Stomach (tissue), 9 donors: ENCODE data around the gene UBR2. TPM values are rescaled to one million over a fixed set of nuclear protein-coding genes. Genes with fewer than 3 reads are reported as not detected.
"Not testable (repeated sequence)": the region's sequence is repeated elsewhere in the genome, so short reads cannot be mapped to it uniquely, and the experiment has no call there.

Experiments
- DNase-seq, 2 donors: peaks; one replicate each; pipeline versions ENCODE4 v3.0.0 to v3.0.0-alpha.2; 2013 to 2019
- H3K27ac ChIP-seq, 5 donors: fragments of 200-600 bp in 4 of 5; sonication (generic) in 4 of 5; one replicate each; pipeline ENCODE4 v1.5.1; 2013 to 2019; ENCODE audit warnings: mild to moderate bottlenecking in 1 of 5, moderate library complexity in 1 of 5
- H3K27me3 ChIP-seq, 3 donors: fragments of 200-600 bp; sonication (generic); one replicate each; pipeline ENCODE4 v1.5.1; 2017 to 2019; ENCODE audit warnings: mixed run types in 1 of 3
- H3K36me3 ChIP-seq, 4 donors: fragments of 200-600 bp; sonication (generic); 1 replicate in 3 of 4; 2 replicates in 1 of 4; pipeline ENCODE4 v1.5.1; 2016 to 2019
- H3K4me1 ChIP-seq, 4 donors: fragments of 200-600 bp; sonication (generic); one replicate each; pipeline ENCODE4 v1.5.1; 2016 to 2019
- H3K4me3 ChIP-seq, 4 donors: fragments of 200-600 bp; sonication (generic) in 3 of 4; one replicate each; pipeline ENCODE4 v1.5.1; 2016 to 2019; ENCODE audit warnings: mild to moderate bottlenecking in 1 of 4
- H3K9me3 ChIP-seq, 4 donors: fragments of 200-600 bp; sonication (generic); one replicate each; pipeline ENCODE4 v1.5.1; 2016 to 2019
- EP300 ChIP-seq: sonication (generic); formaldehyde crosslinking; IDR thresholded peaks from one replicate; pipeline ENCODE4 v1.6.1; 2017; ENCODE audit warnings: antibody characterized with exemption
- POLR2A ChIP-seq, 4 donors: fragments of 450-650 bp; IDR thresholded peaks; one replicate each; pipeline ENCODE4 v1.6.1; 2016; ENCODE audit warnings: antibody characterized with exemption in 4 of 4, control low read depth in 2 of 4, mild to moderate bottlenecking in 1 of 4, moderate library complexity in 1 of 4
- POLR2AphosphoS5 ChIP-seq, 3 donors: sonication (generic); formaldehyde crosslinking; IDR thresholded peaks; one replicate each; pipeline ENCODE4 v1.6.1; 2016; ENCODE audit warnings: antibody characterized with exemption in 3 of 3
- WGBS, 5 donors: extraction: QIAGEN DNeasy Blood & Tissue Kit in 3 of 5; methylation state at CpG; one replicate each; pipeline versions ENCODE4 v1.1.5 to v1.1.7; 2013 to 2018; 5-methylcytosine and 5-hydroxymethylcytosine counted together
- intact Hi-C: fragments of 100-400 bp; cut with DNase I; formaldehyde crosslinking; loops from one replicate; pipeline ENCODE4 v1.15.1; 2023; ENCODE audit warnings: low total_unique reads
- polyA plus RNA-seq, 3 donors: library from polyadenylated mRNA; stranded (reverse); fragments of 200-250 nt; gene quantifications; one replicate each; pipeline ENCODE4 v1.2.3, GENCODE V29; 2013
- total RNA-seq, 5 donors: library from RNA; depleted of rRNA; stranded (reverse); fragments of >200 nt; gene quantifications; one replicate each; pipeline versions ENCODE4 v1.1.0 to v1.2.3, GENCODE V29; 2014 to 2016
- TF ChIP-seq, protein P1 (sequence below), 7 experiments: fragments of 450-650 bp in 4 of 7; fragments of 200-600 bp in 3 of 7; sonication (generic) in 3 of 7; IDR thresholded peaks; one replicate each; pipeline ENCODE4 v1.5.1; 2016 to 2019; ENCODE audit warnings: antibody characterized with exemption in 7 of 7, control low read depth in 2 of 7, mild to moderate bottlenecking in 1 of 7
- donor health status: healthy with polysubstance abuse.
- donor health status: Bipolar disorder and iron deficiency.
- donor health status: healthy.

Gene UBR2
- total and polyA plus RNA-seq, 8 donors, result 5.1 to 57.1 (median 19.8) TPM

DNA sequence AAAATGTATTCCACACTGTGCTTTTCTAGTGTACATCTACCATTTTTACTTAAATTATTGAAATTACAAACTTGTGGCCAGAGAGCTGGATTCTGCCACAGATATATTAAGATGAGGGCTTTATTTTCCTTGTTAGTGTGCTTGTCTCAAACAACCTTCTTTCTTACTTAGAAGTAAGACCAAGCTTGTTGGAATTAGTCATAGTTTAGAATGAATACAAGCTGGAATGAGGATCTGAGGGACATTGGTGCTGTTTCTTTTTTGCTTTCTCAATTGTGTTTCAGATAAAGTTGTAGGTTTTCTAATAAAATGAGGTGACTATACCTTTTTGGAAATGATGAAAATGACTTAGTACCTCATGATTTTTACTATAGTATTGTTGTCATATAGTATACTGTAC is 40.3 kb downstream of the UBR2 start:
- no peaks in the 10 kb centered on the region for H3K27me3 ChIP-seq
- peaks cover 0 to 68% (median 60%) of the 10 kb centered on the region in 4 donors for H3K36me3 ChIP-seq
- no peak overlapping the region for H3K27ac ChIP-seq
- DNase-seq, result no peak
- intact Hi-C loops, result no loop called here
- H3K9me3 ChIP-seq, result no peaks in the 10 kb centered on the region
- H3K4me3 ChIP-seq, result no peak overlapping the region
- no peaks in the 10 kb centered on the region for H3K4me1 ChIP-seq
- TF ChIP-seq POLR2AphosphoS5 (IDR thresholded peaks at IDR 0.05) (no peak), EP300 (no peak), POLR2A (IDR thresholded peaks at IDR 0.05) (no peak)
- TF ChIP-seq, protein P1, sequence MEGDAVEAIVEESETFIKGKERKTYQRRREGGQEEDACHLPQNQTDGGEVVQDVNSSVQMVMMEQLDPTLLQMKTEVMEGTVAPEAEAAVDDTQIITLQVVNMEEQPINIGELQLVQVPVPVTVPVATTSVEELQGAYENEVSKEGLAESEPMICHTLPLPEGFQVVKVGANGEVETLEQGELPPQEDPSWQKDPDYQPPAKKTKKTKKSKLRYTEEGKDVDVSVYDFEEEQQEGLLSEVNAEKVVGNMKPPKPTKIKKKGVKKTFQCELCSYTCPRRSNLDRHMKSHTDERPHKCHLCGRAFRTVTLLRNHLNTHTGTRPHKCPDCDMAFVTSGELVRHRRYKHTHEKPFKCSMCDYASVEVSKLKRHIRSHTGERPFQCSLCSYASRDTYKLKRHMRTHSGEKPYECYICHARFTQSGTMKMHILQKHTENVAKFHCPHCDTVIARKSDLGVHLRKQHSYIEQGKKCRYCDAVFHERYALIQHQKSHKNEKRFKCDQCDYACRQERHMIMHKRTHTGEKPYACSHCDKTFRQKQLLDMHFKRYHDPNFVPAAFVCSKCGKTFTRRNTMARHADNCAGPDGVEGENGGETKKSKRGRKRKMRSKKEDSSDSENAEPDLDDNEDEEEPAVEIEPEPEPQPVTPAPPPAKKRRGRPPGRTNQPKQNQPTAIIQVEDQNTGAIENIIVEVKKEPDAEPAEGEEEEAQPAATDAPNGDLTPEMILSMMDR (IDR thresholded peaks at IDR 0.05), result no peak

DNA sequence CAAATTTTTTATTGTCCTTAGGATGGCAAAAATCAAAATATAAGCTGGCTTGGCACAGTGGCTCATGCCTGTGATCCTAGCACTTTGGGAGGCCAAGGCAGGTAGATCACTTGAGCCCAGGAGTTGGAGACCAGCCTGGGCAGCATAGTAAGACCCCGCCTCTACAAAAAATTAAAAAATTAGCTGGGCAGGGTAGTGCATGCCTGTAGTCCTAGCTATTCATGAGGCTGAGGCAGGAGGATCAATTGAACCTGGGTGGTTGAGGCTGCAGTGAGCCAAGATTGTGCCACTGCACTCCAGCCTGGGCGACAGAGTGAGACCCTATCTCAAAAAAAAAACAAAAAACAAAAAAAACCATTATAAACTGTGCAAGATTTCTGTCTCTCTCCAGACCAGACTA is 40.9 kb downstream of the UBR2 start:
- WGBS, 5 donors, result 94 to 100% (median 98%) methylated on average over 2 of the region's 2 CpGs
- H3K4me1 ChIP-seq, DNase-seq, H3K4me3 ChIP-seq, H3K27me3 ChIP-seq, H3K27ac ChIP-seq, intact Hi-C loops, H3K9me3 ChIP-seq: not testable (repeated sequence)
- H3K36me3 ChIP-seq, result peaks cover 0 to 72% (median 64%) of the 10 kb centered on the region in 4 donors

DNA sequence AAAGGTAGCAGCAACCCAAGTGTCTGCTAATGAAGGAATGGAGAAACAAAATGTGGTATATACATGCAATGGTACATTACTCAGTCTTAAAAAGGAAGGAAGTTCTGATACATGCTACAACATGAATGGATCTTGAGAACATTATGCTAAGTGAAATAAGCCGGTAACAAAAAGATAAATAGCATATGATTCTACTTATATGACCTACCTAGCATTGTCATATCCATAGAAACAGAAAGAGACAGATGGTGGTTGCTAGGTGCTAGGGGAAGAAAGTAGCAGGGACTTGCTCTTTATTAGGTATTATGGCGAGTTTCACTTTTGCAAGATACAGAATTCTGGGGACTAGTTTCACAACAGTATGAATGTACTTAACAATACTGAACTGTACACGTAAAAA is 46.6 kb downstream of the UBR2 start:
- no peak overlapping the region for H3K27ac ChIP-seq
- no peak for TF ChIP-seq EP300
- TF ChIP-seq, protein P1 (IDR thresholded peaks at IDR 0.05), result no peak
- TF ChIP-seq POLR2A (IDR thresholded peaks at IDR 0.05), result no peak
- no peak for TF ChIP-seq POLR2AphosphoS5 (IDR thresholded peaks at IDR 0.05)
- peaks cover 19 to 93% (median 85%) of the 10 kb centered on the region in 4 donors for H3K36me3 ChIP-seq
- WGBS, 5 donors, result 89 to 96% (median 93%) methylated on average over 3 of the region's 3 CpGs
- intact Hi-C loops, result no loop called here
- no peak overlapping the region for H3K4me3 ChIP-seq
- H3K4me1 ChIP-seq, result no peaks in the 10 kb centered on the region
- no peaks in the 10 kb centered on the region for H3K27me3 ChIP-seq
- DNase-seq, result no peak
- no peaks in the 10 kb centered on the region for H3K9me3 ChIP-seq

DNA sequence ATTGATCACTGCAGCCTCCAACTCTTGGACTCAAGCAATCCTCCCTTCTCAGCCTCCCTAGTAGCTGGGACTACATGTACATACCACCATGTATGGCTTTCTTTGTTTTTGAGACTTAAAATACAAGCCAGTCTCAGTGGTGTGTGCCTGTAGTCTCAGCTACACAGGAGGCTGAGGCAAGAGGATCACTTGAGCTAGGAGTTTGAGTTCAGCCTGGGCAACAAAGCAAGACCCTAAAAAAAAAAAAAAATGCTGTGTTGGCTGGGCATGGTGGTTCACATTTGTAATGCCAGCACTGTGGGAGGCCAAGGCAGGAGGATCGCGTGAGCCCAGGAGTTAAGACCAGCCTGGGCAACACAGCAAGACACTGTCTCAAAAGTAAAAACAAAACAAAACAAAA is 51.7 kb downstream of the UBR2 start:
- Histone ChIP-seq H3K27ac (no peak overlapping the region), H3K4me1 (no peaks in the 10 kb centered on the region), H3K4me3 (no peak overlapping the region), H3K36me3 (peaks cover 28 to 94% (median 84%) of the 10 kb centered on the region in 4 donors), H3K9me3 (no peaks in the 10 kb centered on the region), H3K27me3 (no peaks in the 10 kb centered on the region)
- TF ChIP-seq, protein P1 (IDR thresholded peaks at IDR 0.05), result no peak
- intact Hi-C loops, result no loop called here
- no peak for DNase-seq
- WGBS, 5 donors, result 98 to 100% (median 100%) methylated on average over 2 of the region's 2 CpGs

DNA sequence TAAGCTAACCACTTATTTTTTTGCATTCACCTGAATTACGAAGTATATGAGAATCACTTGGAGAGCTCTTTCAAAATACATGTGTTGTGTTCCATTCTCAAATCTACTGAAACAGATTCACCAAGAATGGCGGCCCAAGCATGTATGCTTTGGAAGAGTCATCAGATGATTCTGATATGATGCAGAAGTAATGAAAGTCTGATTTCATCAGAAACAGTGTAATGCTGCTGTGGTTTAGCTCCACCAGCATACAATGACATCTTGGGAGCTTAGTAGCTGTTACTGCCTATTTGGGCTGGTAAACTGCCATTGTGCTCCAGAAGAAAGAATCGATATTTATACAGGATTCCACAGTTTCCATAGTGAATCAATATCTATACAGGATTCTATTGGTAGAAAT is 52.9 kb downstream of the UBR2 start:
- no peaks in the 10 kb centered on the region for H3K4me1 ChIP-seq
- WGBS, 5 donors, result 86 to 96% (median 89%) methylated on average over 3 of the region's 3 CpGs
- TF ChIP-seq, protein P1 (IDR thresholded peaks at IDR 0.05), result no peak
- no peaks in the 10 kb centered on the region for H3K9me3 ChIP-seq
- peaks cover 29 to 94% (median 86%) of the 10 kb centered on the region in 4 donors for H3K36me3 ChIP-seq
- DNase-seq, result no peak
- no peak overlapping the region for H3K27ac ChIP-seq
- no peaks in the 10 kb centered on the region for H3K27me3 ChIP-seq
- intact Hi-C loops, result no loop called here
- H3K4me3 ChIP-seq, result no peak overlapping the region
